Ovary (tissue), 3 donors: ENCODE data around the gene ENPP7.

Experiments used
- CTCF ChIP-seq, 3 donors: fragments of 450-650 bp in 2 of 3; fragments of 200-600 bp in 1 of 3; IDR thresholded peaks; one replicate each; pipeline versions ENCODE4 v1.5.1 to v1.8.0; 2016 to 2022; ENCODE audit warnings: antibody characterized with exemption in 3 of 3, mild to moderate bottlenecking in 1 of 3
- POLR2A ChIP-seq: fragments of 450-650 bp; IDR thresholded peaks from one replicate; pipeline ENCODE4 v1.6.1; 2017; ENCODE audit warnings: antibody characterized with exemption, mild to moderate bottlenecking, moderate library complexity
- donor health status: DM: no; HTN: no; CAD: no.

- TF ChIP-seq POLR2A (no peak), CTCF (IDR thresholded peaks at IDR 0.05) (no peak)
Observed at GRCh38 chr17:79785017-79785899, 54.5 kb downstream of the ENPP7 start.
